ENCODE data around the gene CEP55.

The CEP55 gene

GRCh38 chr10:93496322-93497041 is at the start of gene CEP55:
CEP55 (plus strand) TSS chr10:93496612; CDS start chr10:93500052, 3,440 bp downstream.
- peak within 1 kb of the TSS; percentile 88 for H3K27ac ChIP-seq
- no peak for TF ChIP-seq CTCF (conservative IDR thresholded peaks at IDR 0.05)
- no peak for TF ChIP-seq ZFX (IDR thresholded peaks at IDR 0.05)

- TF ChIP-seq ZFX (IDR thresholded peaks at IDR 0.05), result no peak
- TF ChIP-seq CTCF (conservative IDR thresholded peaks at IDR 0.05), result no peak
- H3K27ac ChIP-seq, result no peak overlapping the region
Measured at GRCh38 chr10:93447019-93447418, 49.4 kb upstream of the CEP55 start.

GRCh38 chr10:93447970-93448369 is 48.4 kb upstream of the CEP55 start:
- TF ChIP-seq CTCF (conservative IDR thresholded peaks at IDR 0.05), result no peak
- TF ChIP-seq ZFX (IDR thresholded peaks at IDR 0.05), result no peak
- H3K27ac ChIP-seq, result no peak overlapping the region

DNA sequence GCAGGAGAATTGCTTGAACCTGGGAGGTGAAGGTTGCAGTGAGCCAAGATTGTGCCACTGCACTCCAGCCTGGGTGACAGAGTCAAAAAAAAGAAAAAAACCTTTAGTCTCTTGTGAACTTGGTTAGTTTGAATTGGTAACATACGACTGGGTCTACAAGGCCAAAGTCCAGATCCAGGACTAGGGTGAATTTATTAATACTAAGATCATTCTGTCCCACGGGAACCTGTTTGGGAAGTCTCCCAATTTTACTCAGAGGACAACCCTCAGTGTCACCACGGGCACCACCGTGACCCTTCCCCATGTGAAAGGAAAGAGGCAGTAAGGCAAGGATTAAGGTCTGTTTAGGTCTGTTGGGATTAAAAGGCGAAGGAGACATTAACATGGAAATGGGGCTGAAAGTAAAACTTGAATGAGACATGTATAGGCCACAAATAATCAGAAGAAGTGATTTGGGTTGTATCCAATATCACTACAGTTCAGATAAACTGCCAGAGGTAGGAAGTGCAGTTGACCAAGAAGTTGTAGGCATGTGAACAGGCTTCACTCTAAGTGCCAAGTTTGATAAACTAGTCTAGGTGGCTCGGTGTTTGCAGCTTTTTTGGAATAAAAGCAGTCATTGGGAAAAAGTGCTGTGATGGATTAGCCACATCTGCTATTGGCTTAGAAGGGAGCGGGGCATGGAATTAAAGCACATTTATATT is 45.0 kb upstream of the CEP55 start:
- TF ChIP-seq CTCF (conservative IDR thresholded peaks at IDR 0.05), result no peak
- TF ChIP-seq ZFX (IDR thresholded peaks at IDR 0.05), result no peak
- H3K27ac ChIP-seq, result no peak overlapping the region

DNA sequence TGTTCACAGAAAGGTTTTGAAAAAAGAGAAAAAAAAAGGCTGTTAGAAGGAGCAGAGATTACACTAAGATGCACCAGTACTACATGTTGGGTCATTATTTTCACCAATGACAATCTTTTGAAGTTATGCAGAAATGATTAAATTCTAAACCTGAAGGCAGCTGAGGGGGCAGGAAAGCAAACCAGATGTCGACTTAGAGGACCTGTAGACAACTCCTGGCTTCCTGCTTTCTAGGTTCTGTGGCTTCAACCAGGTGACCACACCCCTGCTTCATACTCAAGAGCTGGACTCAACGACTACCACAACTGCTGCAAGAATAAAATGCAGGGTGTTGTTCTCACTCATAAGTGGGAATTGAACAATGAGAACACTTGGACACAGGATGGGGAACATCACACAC is 44.3 kb upstream of the CEP55 start:
- TF ChIP-seq ZFX (IDR thresholded peaks at IDR 0.05) (no peak), CTCF (conservative IDR thresholded peaks at IDR 0.05) (no peak)
- no peak overlapping the region for H3K27ac ChIP-seq

DNA sequence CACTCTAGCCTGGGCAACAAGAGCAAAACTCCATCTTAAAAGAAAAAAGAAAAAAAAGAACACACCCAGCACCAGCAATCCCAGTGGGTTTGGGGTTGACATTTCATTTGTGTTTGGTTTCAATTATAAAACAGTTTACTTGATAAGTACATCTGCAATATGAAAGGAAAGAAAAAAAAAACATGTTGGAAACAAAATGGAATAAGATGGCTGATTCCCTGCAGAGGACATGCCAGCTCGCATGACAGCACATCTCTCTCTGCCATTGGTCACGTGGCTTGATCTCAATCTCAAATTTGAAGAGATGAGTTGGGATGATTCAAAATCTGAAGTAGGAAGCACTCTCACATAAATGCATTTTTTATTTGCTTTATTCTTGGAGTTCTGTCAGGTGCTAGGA is 42.3 kb upstream of the CEP55 start:
- H3K27ac ChIP-seq, result no peak overlapping the region
- no peak for TF ChIP-seq ZFX (IDR thresholded peaks at IDR 0.05)
- TF ChIP-seq CTCF (conservative IDR thresholded peaks at IDR 0.05), result no peak

GRCh38 chr10:93454736-93455135 is 41.7 kb upstream of the CEP55 start:
- H3K27ac ChIP-seq, result no peak overlapping the region
- no peak for TF ChIP-seq ZFX (IDR thresholded peaks at IDR 0.05)
